ENCODE measurements around the gene ADCY6.
"Not testable (repeated sequence)": the region's sequence is repeated elsewhere in the genome, so short reads cannot be mapped to it uniquely, and the experiment has no call there.

Gene ADCY6

DNA sequence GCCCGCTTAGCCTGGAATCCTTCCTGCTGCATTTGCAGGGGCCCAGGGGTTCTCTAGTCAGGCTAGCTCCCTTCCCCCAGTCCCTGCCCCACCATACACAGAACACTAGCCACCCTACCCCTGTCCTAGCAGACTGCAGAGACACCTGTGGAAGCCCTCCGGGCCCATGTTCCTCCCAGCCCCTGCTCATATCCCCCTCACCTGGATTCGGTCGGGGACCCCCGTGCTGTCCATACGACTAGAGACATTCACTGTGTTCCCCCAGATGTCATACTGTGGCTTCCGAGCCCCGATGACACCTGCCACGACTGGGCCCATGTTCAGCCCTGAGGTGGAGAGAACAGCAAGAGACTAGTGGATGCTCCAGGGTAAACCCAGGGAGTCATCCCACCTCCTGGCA, 20.2 kb downstream of the ADCY6 start:
- in situ Hi-C loops (cut with MboI; ENCODE audit: low pct_unique_long_range_greater_than_20kb, low sequenced_read_pairs), result no loop called here
- no peak for DNase-seq

DNA sequence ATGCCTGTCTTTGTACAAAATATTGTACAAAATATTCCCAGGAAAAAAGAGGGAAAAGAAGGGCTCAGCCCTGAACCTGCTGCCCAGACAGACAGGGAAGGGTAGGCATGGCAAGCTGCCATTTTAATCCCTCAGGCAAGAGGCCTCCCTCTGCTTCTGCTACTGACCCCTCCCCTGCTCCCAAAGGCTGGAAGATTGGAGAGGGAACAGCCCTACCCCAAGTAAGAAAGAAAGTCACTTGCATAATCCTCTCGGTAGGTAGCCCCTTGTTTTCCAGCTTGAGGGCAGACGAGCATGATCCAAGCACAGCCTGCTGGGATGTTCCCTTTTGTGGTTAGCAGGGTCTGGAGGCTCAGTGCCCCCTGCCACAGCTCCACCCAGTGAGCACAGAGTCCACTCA, 20.7 kb downstream of the ADCY6 start:
- no peak for DNase-seq
- in situ Hi-C loops (cut with MboI; ENCODE audit: low pct_unique_long_range_greater_than_20kb, low sequenced_read_pairs), result no loop called here

DNA sequence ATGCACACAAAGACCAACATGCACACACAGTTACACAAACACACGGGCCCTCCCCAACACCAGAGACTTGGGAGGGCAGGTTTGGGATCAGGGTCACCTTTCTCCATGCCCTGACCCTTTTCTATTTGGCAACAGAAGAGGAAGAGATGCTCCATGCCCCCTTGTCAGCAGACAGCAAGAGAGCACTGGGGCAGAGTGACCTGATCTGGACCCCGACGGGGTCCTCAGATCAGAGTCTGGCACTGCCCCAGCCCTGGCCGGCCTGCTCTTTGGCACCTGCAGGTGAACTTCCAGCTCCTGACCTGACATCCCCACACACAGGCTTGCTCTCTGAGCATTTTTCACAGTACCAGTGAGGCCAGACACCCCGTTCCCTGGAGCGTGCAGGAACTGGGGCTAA, 21.4 kb downstream of the ADCY6 start:
- no peak for DNase-seq
- in situ Hi-C loops (cut with MboI; ENCODE audit: low pct_unique_long_range_greater_than_20kb, low sequenced_read_pairs), result no loop called here

DNA sequence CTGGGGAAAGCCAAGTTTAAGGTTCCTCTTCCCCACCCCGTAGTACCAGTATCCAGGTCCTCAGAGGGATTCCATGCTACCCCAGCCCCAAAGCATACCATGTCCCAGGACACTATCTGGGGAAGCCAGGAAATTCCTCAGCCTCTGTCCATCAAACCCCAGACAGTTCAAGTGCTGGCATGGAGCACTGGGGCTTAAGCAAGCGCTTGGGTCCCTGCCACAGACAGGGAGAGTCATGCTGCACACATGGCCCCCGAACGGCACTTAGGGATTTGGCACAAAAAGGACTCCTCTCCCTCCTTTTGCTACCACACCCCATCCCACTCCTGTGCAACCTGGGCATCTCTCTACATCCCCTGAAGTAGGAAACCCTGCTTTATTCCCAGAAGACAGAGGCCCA, 21.8 kb downstream of the ADCY6 start:
- in situ Hi-C loops (cut with MboI; ENCODE audit: low pct_unique_long_range_greater_than_20kb, low sequenced_read_pairs), result no loop called here
- DNase-seq, result no peak

DNA sequence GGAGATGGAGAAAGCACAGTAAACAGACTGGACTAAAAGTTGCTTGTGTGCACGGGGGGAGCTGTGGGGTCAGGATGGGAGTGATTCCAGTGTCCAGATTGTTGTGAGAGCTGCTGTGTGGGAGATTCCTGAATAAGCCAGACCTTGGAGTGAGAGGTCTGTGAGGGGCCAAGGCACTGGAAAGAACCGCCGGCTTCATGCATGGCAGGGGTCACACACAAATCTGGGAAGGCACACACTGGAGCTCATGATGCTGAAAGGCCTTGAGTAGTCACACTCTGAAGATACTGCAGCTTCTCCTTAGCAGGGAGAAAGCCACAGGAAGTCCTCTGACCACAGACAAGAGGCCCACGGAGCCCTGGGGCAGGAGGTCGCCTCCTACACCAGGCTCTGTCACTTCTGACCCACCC, 23.1 kb downstream of the ADCY6 start:
- DNase-seq, result peak; percentile 58
- in situ Hi-C loops (cut with MboI; ENCODE audit: low pct_unique_long_range_greater_than_20kb, low sequenced_read_pairs), result no loop called here

DNA sequence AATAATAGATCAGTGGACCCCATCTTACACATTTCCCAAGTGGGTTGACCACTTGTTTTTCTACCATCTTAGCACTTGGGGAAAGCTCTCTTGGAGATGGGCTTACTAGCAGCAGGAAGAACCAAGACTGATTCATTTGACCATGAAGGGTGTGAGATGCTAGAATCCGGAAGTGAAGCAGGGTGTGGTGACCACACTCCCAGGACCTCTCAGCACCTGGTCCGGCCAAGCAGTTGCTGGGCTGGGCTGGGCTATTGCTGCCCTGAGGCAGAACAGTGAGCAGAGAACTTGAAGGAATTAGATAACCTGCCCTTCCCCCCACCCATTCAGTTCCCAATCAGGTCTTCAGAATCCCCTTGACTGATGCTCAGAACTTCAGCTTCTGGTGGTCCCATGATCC, 24.4 kb downstream of the ADCY6 start:
- no peak for DNase-seq
- in situ Hi-C loops (cut with MboI; ENCODE audit: low pct_unique_long_range_greater_than_20kb, low sequenced_read_pairs), result no loop called here

DNA sequence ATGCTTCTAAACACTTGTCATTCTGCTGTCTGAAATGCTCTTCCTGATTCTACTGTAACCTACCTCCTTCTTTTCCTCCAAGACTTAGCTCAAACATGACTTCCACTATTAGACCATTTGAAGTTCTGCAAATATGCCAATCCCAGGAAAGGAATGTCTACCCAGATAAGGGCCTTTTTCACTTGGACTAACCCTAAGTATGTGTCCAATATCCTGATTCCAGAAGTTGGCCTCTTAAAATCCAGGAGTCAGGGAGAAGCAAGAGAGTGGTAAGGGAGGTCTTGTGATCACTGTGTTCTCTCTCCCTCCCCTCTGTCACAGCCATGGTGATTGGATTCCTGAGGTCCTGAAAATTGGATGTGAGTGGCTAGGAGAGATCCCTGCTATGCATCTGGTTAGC, 30.2 kb downstream of the ADCY6 start:
- no peak for DNase-seq
- in situ Hi-C loops (cut with MboI; ENCODE audit: low pct_unique_long_range_greater_than_20kb, low sequenced_read_pairs), result no loop called here

DNA sequence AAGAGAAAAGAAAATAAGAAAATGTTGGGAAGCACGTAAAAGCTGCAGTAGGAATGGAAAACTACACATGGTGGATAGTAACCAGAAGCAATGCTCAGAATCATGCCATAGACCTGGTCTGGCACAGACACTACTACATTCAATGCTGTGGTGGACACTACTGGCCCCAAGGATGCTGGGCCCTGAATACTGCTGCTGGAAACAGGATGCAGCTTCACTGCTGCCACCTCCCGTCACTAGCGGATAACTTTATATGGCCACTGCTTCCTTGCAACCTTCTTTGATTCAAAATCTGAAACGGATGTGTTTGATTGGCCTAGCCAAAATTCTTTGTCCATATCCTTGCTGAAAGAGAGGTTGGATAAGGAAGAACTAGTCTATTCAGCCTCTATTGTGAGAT, 30.7 kb downstream of the ADCY6 start:
- in situ Hi-C loops (cut with MboI; ENCODE audit: low pct_unique_long_range_greater_than_20kb, low sequenced_read_pairs), result no loop called here

DNA sequence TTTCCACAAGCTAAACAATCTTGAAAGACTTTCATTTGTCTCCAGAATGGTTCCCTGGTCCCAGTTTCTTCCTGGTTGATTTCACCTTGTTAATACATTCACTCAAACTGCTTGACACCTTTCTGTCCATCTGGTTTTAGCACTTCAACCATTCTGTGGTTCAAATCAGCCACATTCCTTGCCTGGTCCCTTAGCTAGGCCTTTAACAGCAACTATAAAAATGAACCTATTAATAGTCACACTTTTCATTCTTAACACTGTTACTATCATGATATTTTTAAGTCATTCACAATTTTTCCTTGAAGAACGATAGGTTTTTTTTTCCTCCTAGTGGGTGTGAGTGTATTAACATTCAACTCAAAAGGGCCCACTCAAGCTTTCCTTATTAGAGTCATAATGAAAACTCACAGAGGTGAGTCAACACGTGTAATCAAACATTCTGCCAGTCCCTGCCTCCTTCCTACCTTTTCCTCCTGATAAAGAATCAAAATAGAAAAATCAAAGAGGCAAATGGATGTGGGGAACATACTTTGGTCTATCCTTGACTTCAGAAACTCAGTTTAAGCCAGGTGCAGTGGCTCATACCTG, 38.0 kb downstream of the ADCY6 start:
- in situ Hi-C loops (cut with MboI; ENCODE audit: low pct_unique_long_range_greater_than_20kb, low sequenced_read_pairs), result no loop called here
- DNase-seq, result no peak

More for the DNA sequence above, 30.7 kb downstream of the ADCY6 start:
- no peak for DNase-seq

DNA sequence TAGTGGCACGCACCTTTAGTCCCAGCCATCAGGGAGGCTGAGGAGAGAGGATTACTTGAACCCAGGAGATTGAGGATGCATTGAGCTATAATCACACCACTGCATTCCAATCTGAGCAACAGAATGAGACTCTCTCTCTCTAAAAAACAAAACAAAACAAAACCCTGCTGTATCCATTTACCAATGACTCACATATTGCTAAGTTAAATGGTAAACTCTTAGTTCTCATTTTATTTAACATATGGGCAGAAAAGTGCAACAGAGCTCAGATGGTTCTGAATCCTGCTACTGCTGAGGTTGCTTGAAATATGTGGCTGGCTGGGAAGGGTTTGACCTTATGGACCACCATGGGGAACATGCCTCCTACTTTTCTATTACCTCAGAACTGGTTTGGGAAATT, 38.7 kb downstream of the ADCY6 start:
- DNase-seq, result no peak
- in situ Hi-C loops (cut with MboI; ENCODE audit: low pct_unique_long_range_greater_than_20kb, low sequenced_read_pairs), result no loop called here

DNA sequence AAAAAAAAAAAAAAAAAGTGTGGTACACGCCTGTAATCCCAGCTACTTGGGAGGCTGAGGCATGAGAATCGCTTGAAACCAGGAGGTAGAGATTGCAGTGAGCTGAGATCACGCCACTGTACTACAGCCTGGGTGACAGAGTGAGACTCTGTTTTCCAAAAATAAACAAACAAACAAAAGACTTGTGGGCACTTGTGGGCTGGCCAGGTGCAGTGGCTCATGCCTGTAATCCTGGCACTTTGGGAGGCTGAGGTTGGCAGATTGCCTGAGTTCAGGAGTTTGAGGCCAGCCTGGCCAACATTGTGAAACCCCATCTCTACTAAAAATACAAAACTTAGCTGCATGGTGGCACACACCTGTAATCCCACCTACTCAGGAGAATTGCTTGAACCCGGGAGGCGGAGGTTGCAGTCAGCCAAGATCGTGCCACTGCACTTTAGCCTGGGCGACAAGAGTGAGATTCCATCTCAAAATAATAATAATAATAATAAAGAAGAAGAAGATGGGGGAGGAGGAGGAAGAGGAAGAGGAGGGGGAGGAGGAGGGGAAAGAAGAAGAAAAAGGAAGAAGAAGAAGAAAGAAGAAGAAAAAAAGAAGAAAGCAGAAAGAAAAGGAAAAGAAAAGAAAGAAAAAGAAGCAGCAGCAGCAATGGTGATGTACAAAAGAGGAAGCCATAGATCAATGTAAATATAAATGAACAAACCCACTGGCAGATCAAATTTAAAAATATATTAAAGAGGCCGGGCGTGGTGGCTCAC, 44.5 kb downstream of the ADCY6 start:
- in situ Hi-C loops (cut with MboI; ENCODE audit: low pct_unique_long_range_greater_than_20kb, low sequenced_read_pairs), result no loop called here
- no peak for DNase-seq

DNA sequence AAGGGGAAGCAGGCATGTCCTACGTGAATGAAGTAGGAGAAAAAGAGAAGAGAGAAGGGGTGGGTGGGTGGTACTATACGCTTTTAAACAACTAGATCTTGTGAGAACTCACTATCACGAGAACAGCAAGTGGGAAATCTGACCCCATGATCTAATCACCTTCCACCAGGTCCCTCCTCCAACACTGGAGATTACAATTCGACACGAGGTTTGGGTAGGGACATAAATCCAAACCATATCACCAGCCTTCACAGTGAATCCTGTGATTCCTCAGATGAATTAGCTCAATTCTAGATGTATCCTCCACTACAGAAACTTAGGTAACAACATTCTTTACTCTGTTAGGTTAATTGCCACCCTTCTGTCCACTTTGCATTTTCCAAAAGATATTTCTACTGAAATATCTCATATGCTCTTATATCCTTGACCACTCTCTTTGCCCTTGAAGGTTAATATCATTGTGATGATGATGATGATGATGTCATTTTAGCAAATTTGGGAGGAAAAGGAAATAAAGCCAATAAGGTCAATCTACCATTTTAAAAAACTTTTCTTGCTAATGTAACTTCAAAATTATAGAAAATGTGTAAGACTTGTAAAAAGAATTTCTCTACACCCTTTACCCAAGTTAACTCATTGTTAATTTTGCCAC, 49.1 kb downstream of the ADCY6 start:
- DNase-seq, result no peak
- in situ Hi-C loops (cut with MboI; ENCODE audit: low pct_unique_long_range_greater_than_20kb, low sequenced_read_pairs), result no loop called here

DNA sequence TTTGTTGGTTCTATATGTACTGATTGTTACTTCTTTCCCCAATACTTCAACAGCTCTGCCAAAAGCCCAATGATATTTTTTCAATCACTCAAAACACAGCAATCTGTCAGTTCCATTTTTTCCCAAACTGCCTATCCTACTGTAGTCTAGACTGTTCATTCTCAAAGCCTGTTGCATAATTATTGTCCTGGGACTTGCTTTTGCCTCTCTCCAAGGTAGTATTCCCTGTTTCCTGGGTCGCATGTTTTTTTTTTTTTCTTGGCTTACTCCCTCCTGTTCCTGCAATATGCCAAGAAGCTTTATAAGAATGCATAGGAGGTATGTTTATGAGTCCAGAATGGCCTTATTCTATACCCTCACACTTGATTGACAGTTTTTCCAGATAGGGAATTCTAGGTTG, 52.4 kb downstream of the ADCY6 start:
- in situ Hi-C loops (cut with MboI; ENCODE audit: low pct_unique_long_range_greater_than_20kb, low sequenced_read_pairs), result no loop called here
- no peak for DNase-seq

DNA sequence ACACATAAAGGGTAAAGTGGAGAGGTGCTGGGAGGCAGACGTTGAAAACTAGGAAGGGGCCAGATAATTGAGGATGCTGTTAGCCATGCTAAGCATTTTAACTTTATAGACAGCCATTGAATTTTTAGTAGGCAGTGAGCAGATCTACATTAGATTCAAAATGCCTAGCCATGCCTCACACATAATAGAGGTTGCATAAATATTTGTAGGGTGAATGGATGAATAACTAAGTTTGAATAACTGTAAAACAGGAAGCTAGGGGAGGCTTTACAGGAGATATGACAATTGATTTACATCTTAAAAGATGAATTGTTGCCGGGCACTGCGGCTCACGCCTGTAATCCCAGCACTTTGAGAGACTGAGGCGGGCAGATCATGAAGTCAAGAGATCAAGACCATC, 60.1 kb downstream of the ADCY6 start:
- in situ Hi-C loops (cut with MboI; ENCODE audit: low pct_unique_long_range_greater_than_20kb, low sequenced_read_pairs), result no loop called here
- DNase-seq, result no peak

DNA sequence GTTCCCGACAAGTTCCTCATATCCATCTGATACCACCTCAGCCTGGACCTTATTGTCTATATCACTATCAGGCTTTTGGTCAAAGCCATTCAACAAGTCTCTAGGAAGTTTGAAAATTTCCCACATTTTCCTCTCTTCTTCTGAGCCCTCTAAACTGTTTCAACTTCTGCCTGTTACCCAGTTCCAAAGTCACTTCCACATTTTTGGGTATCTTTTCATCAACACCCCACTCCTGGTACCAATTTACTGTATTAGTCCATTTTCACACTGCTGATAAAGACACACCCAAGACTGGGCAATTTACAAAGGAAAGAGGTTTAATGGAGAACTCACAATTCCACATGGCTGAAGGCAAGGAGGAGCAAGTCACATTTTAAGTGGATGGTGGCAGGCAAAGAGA, 68.2 kb downstream of the ADCY6 start:
- DNase-seq; in situ Hi-C loops (cut with MboI; ENCODE audit: low pct_unique_long_range_greater_than_20kb, low sequenced_read_pairs): not testable (repeated sequence)

DNA sequence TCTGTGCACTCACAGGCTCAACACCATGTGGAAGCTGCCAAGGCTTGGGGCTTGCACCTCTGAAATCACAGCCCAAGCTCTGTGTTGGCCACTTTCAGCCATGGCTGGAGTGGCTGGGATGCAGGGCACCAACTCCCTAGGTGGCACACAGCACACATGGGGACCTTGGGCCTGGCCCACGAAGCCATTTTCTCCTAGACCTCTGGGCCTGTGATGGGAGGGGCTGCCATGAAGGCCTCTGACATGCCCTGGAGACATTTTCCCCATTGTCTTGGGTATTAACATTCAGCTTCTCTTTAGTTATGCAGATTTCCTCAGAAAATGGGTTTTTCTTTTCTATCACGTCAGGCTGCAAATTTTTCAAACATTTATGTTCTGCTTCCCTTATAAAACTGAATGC, 68.7 kb downstream of the ADCY6 start:
- in situ Hi-C loops (cut with MboI; ENCODE audit: low pct_unique_long_range_greater_than_20kb, low sequenced_read_pairs); DNase-seq: not testable (repeated sequence)

DNA sequence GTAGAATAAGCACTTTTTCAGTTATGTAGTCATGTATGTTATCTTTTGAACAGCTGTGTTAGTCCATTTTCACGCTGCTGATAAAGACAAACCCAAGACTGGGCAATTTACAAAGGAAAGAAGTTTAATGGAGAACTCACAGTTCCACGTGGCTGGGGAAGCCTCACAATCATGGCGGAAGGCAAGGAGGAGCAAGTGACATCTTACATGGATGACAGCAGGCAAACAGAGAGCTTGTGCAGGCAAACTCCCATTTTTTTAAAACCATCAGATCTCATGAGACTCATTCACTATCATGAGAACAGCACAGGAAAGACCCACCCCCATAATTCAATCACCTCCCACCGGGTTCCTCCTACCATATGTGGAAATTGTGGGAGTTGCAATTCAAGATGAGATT, 69.9 kb downstream of the ADCY6 start:
- DNase-seq; in situ Hi-C loops (cut with MboI; ENCODE audit: low pct_unique_long_range_greater_than_20kb, low sequenced_read_pairs): not testable (repeated sequence)

DNA sequence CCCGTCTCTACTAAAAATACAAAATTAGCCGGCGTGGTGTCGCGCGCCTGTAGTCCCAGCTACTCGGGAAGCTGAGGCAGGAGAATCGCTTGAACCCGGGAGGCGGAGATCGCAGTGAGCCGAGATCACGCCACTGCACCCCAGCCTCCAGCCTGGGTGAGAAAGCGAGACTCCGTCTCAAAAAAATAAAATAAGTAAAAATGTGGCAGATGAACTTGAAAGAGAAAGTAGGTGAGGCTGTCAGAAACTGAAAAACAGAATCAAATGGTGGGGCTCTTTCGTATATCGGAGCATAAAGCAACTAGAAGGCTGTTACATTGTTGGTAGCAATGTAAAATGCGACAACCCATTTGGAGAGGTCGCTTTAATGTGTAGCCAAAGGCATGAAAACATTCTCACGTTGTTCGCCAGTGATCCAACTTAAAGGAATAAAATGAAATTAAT, 71.6 kb downstream of the ADCY6 start:
- DNase-seq, result peak; percentile 17
- in situ Hi-C loops (cut with MboI; ENCODE audit: low pct_unique_long_range_greater_than_20kb, low sequenced_read_pairs), result no loop called here

DNA sequence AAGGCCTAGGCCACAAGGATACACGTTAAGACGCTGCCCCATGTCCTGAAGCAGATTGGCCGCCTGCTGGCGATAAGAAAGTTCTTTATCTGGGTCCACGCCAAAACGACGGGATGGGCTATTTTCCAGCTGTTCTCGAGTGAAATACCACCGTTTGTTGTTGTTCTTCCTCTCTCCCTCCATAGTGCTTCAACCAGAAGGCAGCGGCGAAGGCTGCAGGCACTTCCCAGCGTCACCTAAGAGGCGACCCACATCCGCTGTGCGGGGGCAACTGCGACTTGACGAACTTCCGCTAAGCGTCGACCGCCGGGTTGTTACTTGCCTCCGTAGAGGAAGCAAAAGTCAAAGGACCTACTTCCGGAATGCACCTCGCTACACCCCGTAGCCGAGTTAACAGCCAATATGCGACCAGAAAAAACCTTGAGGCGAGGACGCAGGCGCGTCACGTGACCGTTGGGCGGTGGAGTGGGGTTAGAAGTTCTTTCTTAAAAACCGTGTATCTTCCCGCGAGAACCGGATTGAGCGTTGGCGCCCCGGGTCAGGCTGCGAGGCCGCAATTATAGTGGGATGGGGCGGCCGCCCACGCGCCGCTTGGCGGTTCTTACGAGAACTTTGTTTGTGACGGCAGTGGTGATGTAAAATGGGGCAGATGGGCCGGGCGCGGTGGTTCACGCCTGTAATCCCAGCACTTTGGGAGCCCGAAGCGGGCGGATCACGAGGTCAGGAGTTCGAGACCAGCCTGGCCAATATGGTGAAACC, 72.2 kb downstream of the ADCY6 start, which contains the start of gene CCNT1:
Gene CCNT1, minus strand, starts transcription at position 215 of the 759 bp plus-strand sequence. Its CDS starts 32 bp downstream, at position 183.
- in situ Hi-C loops (cut with MboI; ENCODE audit: low pct_unique_long_range_greater_than_20kb, low sequenced_read_pairs), result no loop called here
- peak; percentile 100 for DNase-seq

Measured in KBM-7 (cell line).